ENCODE data around the gene MMP14. TPM values are rescaled to one million over a fixed set of nuclear protein-coding genes. Genes with fewer than 3 reads are reported as not detected.
A peak's percentile ranks its signal among the peaks of the same experiment; 100 is the strongest.

Gene MMP14
- total and polyA plus RNA-seq, 2 of the 13 experiments (the other 11 are each of a cell fraction or from before 2014, with no cell fraction given) = 5.2 to 9.8 TPM

- TF ChIP-seq ZNF770 (CRISPR knock-in tag; IDR thresholded peaks at IDR 0.05) (peak; percentile 84; the same call in 1 of the 2 replicates), ISX (CRISPR knock-in tag; conservative IDR thresholded peaks at IDR 0.05) (peak; percentile 79; the same call in 1 of the 2 replicates), ZNF264 (CRISPR knock-in tag; IDR thresholded peaks at IDR 0.05) (peak; percentile 40; the same call in 1 of the 2 replicates), MED13 (CRISPR knock-in tag; IDR thresholded peaks at IDR 0.05) (0 out of 2 replicates have a peak, but pooled peaks have one; percentile 57), SPEN (CRISPR knock-in tag; IDR thresholded peaks at IDR 0.05; ENCODE audit: low read depth) (peak; percentile 32), RFXANK (CRISPR knock-in tag; IDR thresholded peaks at IDR 0.05) (0 out of 2 replicates have a peak, but pooled peaks have one; percentile 19), ZFP1 (CRISPR knock-in tag; IDR thresholded peaks at IDR 0.05) (0 out of 2 replicates have a peak, but pooled peaks have one; percentile 11), ZNF124 (CRISPR knock-in tag; IDR thresholded peaks at IDR 0.05) (peak; percentile 57; the same call in 1 of the 2 replicates), NFYC (CRISPR knock-in tag; IDR thresholded peaks at IDR 0.05) (0 out of 2 replicates have a peak, but pooled peaks have one; percentile 25), PRDM15 (CRISPR knock-in tag; IDR thresholded peaks at IDR 0.05) (0 out of 2 replicates have a peak, but pooled peaks have one; percentile 36), GTF3A (CRISPR knock-in tag; conservative IDR thresholded peaks at IDR 0.05) (0 out of 2 replicates have a peak, but pooled peaks have one; percentile 3), ZFP90 (CRISPR knock-in tag; IDR thresholded peaks at IDR 0.05; ENCODE audit: borderline replicate concordance) (peak; percentile 74; the same call in 1 of the 2 replicates), HOXD1 (CRISPR knock-in tag; IDR thresholded peaks at IDR 0.05) (0 out of 2 replicates have a peak, but pooled peaks have one; percentile 32)
- TF ChIP-seq, protein P1, sequence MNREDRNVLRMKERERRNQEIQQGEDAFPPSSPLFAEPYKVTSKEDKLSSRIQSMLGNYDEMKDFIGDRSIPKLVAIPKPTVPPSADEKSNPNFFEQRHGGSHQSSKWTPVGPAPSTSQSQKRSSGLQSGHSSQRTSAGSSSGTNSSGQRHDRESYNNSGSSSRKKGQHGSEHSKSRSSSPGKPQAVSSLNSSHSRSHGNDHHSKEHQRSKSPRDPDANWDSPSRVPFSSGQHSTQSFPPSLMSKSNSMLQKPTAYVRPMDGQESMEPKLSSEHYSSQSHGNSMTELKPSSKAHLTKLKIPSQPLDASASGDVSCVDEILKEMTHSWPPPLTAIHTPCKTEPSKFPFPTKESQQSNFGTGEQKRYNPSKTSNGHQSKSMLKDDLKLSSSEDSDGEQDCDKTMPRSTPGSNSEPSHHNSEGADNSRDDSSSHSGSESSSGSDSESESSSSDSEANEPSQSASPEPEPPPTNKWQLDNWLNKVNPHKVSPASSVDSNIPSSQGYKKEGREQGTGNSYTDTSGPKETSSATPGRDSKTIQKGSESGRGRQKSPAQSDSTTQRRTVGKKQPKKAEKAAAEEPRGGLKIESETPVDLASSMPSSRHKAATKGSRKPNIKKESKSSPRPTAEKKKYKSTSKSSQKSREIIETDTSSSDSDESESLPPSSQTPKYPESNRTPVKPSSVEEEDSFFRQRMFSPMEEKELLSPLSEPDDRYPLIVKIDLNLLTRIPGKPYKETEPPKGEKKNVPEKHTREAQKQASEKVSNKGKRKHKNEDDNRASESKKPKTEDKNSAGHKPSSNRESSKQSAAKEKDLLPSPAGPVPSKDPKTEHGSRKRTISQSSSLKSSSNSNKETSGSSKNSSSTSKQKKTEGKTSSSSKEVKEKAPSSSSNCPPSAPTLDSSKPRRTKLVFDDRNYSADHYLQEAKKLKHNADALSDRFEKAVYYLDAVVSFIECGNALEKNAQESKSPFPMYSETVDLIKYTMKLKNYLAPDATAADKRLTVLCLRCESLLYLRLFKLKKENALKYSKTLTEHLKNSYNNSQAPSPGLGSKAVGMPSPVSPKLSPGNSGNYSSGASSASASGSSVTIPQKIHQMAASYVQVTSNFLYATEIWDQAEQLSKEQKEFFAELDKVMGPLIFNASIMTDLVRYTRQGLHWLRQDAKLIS (CRISPR knock-in tag; IDR thresholded peaks at IDR 0.05) = peak; percentile 54; the same call in 1 of the 2 replicates
- TF ChIP-seq, protein P2, sequence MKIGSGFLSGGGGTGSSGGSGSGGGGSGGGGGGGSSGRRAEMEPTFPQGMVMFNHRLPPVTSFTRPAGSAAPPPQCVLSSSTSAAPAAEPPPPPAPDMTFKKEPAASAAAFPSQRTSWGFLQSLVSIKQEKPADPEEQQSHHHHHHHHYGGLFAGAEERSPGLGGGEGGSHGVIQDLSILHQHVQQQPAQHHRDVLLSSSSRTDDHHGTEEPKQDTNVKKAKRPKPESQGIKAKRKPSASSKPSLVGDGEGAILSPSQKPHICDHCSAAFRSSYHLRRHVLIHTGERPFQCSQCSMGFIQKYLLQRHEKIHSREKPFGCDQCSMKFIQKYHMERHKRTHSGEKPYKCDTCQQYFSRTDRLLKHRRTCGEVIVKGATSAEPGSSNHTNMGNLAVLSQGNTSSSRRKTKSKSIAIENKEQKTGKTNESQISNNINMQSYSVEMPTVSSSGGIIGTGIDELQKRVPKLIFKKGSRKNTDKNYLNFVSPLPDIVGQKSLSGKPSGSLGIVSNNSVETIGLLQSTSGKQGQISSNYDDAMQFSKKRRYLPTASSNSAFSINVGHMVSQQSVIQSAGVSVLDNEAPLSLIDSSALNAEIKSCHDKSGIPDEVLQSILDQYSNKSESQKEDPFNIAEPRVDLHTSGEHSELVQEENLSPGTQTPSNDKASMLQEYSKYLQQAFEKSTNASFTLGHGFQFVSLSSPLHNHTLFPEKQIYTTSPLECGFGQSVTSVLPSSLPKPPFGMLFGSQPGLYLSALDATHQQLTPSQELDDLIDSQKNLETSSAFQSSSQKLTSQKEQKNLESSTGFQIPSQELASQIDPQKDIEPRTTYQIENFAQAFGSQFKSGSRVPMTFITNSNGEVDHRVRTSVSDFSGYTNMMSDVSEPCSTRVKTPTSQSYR (CRISPR knock-in tag; IDR thresholded peaks at IDR 0.05; ENCODE audit: borderline replicate concordance) = peak; percentile 18; the same call in 1 of the 2 replicates
- TF ChIP-seq, protein P3, sequence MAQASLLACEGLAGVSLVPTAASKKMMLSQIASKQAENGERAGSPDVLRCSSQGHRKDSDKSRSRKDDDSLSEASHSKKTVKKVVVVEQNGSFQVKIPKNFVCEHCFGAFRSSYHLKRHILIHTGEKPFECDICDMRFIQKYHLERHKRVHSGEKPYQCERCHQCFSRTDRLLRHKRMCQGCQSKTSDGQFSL (CRISPR knock-in tag; IDR thresholded peaks at IDR 0.05) = peak; percentile 26; the same call in 1 of the 2 replicates
Measured at GRCh38 chr14:22829076-22829660, 7.2 kb upstream of the MMP14 start (continued).
